ENCODE data around the gene CYB5A.

GRCh38 chr18:74281980-74282754 lies 9.6 kb downstream of the CYB5A start:
- TF ChIP-seq CTCF (IDR thresholded peaks at IDR 0.05) (no peak), POLR2A (IDR thresholded peaks at IDR 0.05) (no peak)

All from thyroid gland (tissue), 4 donors.